Muscle of back (tissue), 11 donors: ENCODE data around the gene CDH1. TPM values are rescaled to one million over a fixed set of nuclear protein-coding genes. Genes with fewer than 3 reads are reported as not detected.
"Not testable (repeated sequence)": the region's sequence is repeated elsewhere in the genome, so short reads cannot be mapped to it uniquely, and the experiment has no call there.

Source experiments
- DNase-seq, 3 donors: peaks; one replicate each; pipeline versions ENCODE4 v3.0.0 to v3.0.0-alpha.2; 2013
- polyA plus RNA-seq, 10 donors: library from polyadenylated mRNA; unstranded; fragments of 120-200 nt; gene quantifications; one replicate each; pipeline ENCODE4 v1.2.1, GENCODE V29; 2013; ENCODE audit not compliant: insufficient read length in 10 of 10

The CDH1 gene
- polyA plus RNA-seq, 10 donors, result 1.3 to 23.5 (median 2.1) TPM

DNA sequence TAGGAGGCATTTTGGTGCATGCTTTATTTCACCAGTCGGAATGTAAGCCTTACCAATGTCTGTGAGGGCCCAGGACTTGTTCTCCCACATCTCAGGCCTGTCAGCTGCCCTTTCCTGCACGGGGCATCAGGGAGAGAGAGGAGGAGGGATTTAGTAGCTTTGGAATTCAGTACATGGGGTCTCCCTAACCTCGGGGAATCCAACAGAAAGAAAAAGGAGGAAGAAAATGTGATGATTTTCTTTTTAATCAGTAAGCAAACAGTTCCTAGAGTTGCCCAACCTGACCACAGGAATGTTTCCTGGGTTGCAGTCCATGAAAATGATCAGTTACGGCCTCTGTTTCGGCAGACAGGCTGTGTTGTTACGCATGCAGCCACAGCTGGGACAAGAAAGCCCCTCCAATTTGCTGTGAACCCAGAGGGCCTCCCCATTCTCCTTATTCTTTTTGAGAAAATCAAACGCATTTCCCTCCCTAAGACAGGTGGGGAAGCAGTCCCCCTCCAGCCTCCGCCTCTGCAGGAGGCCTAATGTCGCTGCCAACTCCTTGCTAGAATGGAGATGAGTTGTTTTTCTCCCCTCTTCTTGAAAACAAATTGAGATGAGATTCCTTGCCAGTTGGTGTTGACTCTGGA lies 53.2 kb downstream of the CDH1 start:
- DNase-seq, result peak in 2 of 3 donors; percentile 18 to 69

DNA sequence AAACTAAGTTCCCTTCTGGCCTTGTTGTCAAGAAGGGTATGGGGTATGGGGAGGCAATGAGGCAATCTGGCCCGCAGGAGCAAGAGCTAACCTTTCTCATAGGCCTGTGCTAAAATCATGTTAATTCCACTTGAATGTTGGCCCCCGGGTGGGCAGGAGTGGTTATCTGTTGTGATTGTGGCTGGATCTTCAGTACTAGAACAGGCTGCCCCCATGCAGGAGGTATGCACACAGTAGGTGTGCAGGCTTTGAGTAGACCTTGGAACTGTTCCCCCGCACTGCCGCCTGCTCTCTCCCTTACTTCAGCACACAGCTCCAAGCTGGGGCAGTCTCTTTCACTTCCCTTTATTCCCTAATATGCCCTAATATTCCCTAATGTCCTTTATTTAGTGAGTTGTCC lies 53.9 kb downstream of the CDH1 start:
- DNase-seq, result no peak

GRCh38 chr16:68792465-68793324 lies 55.6 kb downstream of the CDH1 start:
- DNase-seq, result no peak

DNA sequence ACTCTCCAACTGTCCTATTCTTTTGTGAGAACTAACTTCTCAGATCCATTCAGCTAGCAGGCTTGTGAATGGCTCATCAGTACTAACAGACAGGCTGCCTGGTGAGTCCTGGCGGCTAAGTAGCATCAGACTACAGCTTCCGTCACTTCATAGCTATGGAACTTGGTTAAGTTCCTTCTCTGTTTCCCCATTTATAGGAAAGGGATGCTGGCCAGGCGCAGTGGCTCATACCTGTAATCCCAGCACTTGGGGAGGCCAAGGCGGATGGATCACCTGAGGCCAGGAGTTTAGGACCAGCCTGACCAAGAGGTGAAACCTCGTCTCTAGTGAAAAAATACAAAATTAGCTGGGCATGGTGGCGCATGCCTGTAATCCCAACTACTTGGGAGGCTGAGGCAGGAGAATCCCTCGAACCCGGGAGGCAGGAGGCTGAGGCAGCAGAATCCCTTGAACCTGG lies 56.3 kb downstream of the CDH1 start:
- no peak for DNase-seq

DNA sequence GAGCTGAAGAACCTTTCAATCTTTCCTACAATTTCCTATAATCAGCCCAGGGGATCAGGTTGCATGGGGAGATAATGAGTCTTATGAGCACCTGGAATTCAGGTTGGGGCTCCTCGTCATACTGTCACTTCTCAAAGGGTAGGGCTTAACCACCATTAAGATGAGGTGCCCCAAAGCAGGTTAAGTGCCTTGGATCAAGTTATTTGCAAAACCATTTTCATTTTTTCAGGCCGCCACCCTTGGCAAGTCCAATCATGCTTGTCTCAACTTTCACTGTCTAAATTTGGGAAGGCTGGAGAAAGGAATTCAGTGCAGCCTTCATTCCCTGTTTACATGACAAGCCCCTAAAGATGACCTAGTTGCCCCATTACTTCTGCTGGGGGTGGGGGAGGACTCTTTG lies 61.3 kb downstream of the CDH1 start:
- no peak for DNase-seq

GRCh38 chr16:68800257-68800875 lies 63.3 kb downstream of the CDH1 start:
- peak; percentile 80 to 89 (median 85) for DNase-seq

- DNase-seq, result peak in 1 of 3 donors; percentile 67
Observed at GRCh38 chr16:68802190-68802589, 65.1 kb downstream of the CDH1 start.

DNA sequence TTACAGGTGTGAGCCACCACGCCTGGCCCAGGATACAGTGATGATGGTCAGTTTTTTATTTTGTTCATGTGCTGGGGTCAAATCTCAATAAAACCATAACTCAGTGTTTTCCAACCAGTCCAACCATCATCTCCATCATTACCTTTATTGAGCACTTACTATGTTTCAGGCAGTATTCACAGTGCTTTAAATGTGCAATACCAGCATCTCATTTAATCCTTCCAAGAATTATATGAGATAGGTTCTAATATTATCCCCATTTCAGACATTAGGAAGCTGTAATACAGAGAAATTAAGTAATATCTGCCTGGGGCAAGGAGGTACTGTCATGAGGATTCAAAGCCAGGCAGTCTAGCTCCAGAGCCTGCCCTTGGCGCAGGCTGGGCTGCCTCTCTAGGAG lies 69.3 kb downstream of the CDH1 start:
- DNase-seq, result no peak

DNA sequence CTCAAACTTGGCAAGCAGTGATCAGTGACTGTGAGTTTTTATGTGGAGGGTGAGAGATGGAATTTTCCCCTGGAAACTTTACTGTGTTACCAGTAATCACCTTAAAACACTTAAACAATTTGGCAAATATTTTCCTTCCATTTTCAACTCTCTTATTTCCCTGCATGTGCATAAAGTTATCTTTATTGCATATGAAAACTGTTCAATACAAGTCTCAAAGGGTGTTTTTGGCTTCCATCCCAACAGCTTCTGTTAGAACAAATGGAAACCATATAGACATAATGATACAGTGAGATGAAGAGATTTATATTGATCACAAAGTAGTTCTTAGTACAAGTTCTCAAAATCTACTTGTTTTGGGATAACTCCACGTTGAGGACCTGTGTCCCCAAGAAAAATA lies 69.9 kb downstream of the CDH1 start:
- peak in 1 of 3 donors; percentile 24 for DNase-seq

DNA sequence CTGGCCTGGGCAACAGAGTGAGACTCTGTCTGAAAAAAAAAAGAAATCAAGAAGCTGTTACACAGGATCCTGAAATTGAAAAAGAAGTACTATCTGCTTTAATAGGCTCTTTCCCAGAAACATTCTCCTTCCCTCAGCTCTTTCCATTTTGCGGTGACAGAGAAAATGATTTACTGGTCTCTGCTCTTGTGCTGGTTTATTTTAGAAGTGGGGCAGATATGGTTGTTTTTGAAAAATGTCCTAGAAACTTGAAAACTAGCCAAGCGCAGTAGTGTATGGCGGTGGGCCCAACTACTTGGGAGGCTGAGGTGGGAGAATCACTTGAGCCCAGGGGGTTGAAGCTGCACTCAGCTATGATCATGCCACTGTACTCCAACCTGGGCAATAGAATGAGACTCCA lies 77.4 kb downstream of the CDH1 start:
- no peak for DNase-seq

DNA sequence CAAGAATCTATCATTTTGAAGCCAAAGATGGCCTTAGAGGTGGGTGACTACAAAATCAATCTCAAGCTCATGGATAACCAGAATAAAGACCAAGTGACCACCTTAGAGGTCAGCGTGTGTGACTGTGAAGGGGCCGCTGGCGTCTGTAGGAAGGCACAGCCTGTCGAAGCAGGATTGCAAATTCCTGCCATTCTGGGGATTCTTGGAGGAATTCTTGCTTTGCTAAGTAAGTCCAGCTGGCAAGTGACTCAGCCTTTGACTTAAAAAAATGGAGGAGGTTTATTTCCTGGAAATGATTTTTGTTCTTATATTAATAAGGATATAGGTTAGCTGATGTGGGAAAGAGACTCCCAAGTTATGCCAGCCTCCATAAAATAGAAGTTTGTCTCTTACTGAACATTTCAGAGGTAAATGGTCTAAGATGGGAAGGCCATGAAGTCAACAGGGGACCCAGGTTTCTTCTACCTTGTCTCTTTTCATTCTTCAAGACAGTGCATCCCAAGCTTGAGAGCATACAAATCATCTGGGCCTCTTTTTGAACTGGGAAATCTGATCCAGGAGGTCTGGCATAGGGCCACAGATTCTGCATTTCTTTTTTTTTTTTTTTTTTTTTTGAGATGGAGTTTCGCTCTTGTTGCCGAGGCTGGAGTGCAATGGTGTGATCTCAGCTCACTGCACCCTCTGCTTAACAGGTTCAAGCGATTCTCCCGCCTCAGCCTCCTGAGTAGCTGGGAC lies 86.5 kb downstream of the CDH1 start:
- peak in 2 of 3 donors; percentile 29 to 80 for DNase-seq

GRCh38 chr16:68825427-68825826 lies 88.3 kb downstream of the CDH1 start:
- DNase-seq, result no peak

DNA sequence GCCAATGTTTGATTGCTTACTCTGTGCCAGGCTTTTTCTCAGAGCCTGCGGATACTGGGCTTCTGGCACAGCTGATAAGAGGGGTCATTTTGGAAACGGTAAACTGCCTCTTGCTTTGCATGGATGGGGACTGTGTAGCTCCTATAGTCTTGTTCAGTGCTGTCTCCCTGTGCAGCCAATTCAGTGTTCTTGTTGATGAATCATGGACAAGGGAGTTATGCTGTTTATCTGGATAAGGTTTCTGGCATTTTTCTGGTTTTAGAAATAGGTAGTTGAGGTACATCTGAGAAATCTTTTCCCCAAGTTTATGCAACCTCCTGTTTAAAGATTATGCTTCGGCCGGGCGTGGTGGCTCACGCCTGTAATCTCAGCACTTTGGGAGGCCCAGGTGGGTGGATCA lies 89.6 kb downstream of the CDH1 start:
- DNase-seq, result no peak

DNA sequence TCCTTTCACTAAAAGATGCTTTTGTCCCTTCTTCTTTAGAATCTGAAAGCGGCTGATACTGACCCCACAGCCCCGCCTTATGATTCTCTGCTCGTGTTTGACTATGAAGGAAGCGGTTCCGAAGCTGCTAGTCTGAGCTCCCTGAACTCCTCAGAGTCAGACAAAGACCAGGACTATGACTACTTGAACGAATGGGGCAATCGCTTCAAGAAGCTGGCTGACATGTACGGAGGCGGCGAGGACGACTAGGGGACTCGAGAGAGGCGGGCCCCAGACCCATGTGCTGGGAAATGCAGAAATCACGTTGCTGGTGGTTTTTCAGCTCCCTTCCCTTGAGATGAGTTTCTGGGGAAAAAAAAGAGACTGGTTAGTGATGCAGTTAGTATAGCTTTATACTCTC lies 96.2 kb downstream of the CDH1 start:
- DNase-seq, result no peak

GRCh38 chr16:68834550-68834949 lies 97.5 kb downstream of the CDH1 start:
- DNase-seq, result no peak

- no peak for DNase-seq
Observed at GRCh38 chr16:68835970-68836369, 98.9 kb downstream of the CDH1 start.

GRCh38 chr16:68839831-68840230 lies 102.7 kb downstream of the CDH1 start:
- peak in 1 of 3 donors; percentile 34 for DNase-seq

GRCh38 chr16:68842964-68843481 lies 105.9 kb downstream of the CDH1 start:
- not testable (repeated sequence) for DNase-seq

DNA sequence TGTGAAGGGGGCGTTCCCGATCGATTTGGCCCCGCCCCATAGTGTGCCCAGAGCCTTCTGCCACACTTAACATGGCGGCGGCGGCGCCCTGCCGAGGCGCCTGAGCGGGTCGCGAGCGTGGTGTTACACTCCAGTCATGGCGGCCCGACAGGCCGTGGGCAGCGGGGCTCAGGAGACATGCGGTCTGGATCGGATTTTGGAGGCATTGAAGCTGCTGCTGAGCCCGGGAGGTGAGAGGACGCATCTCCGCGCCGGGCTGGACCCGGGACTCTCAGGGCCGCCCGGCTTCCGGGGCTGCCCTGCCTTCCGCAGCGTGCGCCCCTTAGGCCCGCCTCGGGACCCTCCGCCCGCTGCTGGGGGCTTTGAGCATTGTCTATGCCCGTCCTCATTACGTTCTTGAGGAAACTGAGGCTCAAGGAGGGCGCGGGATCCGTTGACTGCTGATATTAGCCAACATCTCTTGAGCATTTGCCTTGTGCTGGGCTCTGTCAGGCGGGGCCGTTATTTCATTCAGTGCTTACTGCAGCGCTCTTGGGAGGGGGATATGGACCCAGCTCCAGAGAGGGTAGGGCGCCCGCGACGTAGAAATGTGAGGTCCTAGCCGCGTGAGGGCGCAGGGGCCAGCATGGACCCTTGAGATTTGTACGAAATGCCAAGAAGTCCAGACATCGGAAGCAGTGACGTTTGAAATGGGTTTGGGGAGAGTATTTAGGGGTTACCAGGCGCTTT lies 106.6 kb downstream of the CDH1 start, which contains the start of gene TANGO6:
TANGO6 (plus strand) TSS at position 50 of the 729 bp plus-strand sequence; CDS start at position 137, 87 bp downstream.
- DNase-seq, result peak; percentile 73 to 93 (median 78)

- DNase-seq, result no peak
Observed at GRCh38 chr16:68844211-68844564, 107.1 kb downstream of the CDH1 start.

DNA sequence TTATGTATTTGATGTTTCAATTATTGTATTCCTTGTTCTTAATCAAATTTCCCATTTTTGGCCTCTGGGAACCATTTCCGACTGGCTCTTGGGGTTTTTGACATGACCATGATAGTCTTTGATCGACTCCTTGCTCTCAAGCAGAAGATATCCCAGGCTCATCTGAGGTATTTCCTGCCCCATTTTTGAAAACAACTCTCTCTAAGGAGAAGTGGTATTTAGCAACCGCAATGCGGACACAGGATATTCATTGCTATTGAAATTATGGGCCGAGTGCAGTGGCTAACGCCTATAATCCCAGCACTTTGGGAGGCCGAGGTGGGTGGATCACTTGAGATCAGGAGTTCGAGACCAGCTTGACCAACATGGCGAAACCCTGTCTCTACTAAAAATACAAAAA lies 111.7 kb downstream of the CDH1 start:
- no peak for DNase-seq
